Osteocyte (in vitro differentiated cells): ENCODE results near the gene MAPKAPK3. TPM values are rescaled to one million over a fixed set of nuclear protein-coding genes. Genes with fewer than 3 reads are reported as not detected.

Source experiments
- DNase-seq: peaks from one replicate; pipeline ENCODE4 v3.0.0; 2021; ENCODE audit warnings: mixed read lengths; ENCODE audit not compliant: unreplicated experiment; ENCODE audit errors: extremely low spot score
- H3K27ac Mint-ChIP-seq: one replicate; pipeline ENCODE4 v1.8.0; 2021; ENCODE audit warnings: mild to moderate bottlenecking, mixed read lengths; ENCODE audit not compliant: unreplicated experiment
- H3K27me3 Mint-ChIP-seq: one replicate; pipeline ENCODE4 v1.8.0; 2021; ENCODE audit warnings: mixed read lengths; ENCODE audit not compliant: unreplicated experiment
- H3K36me3 Mint-ChIP-seq: one replicate; pipeline ENCODE4 v1.8.0; 2021; ENCODE audit warnings: mixed read lengths; ENCODE audit not compliant: unreplicated experiment
- H3K4me1 Mint-ChIP-seq: one replicate; pipeline ENCODE4 v1.8.0; 2021; ENCODE audit warnings: mixed read lengths; ENCODE audit not compliant: unreplicated experiment
- H3K4me3 Mint-ChIP-seq: one replicate; pipeline ENCODE4 v1.8.0; 2021; ENCODE audit warnings: mild to moderate bottlenecking, moderate library complexity, mixed read lengths; ENCODE audit not compliant: unreplicated experiment
- H3K9me3 Mint-ChIP-seq: one replicate; pipeline ENCODE4 v1.8.0; 2021; ENCODE audit warnings: mixed read lengths; ENCODE audit not compliant: unreplicated experiment
- microRNA-seq: library from miRNA; unstranded; fragments of <30 nt; microRNA quantifications from one replicate; pipeline ENCODE4 v1.1.0, GENCODE V29; 2020; ENCODE audit not compliant: unreplicated experiment
- total RNA-seq: library from RNA; stranded (reverse); gene quantifications from 2 replicates; pipeline ENCODE4 v1.2.1, GENCODE V29; 2021
- TF ChIP-seq, protein P1 (sequence below): fragments of 200-600 bp; sonication (generic); IDR thresholded peaks from 2 replicates; pipeline ENCODE4 v1.5.0; 2021; ENCODE audit warnings: antibody characterized with exemption, mild to moderate bottlenecking, moderate library complexity

Gene MAPKAPK3
- total RNA-seq, 1 donor from 2014 or later, result 24.8 TPM

DNA sequence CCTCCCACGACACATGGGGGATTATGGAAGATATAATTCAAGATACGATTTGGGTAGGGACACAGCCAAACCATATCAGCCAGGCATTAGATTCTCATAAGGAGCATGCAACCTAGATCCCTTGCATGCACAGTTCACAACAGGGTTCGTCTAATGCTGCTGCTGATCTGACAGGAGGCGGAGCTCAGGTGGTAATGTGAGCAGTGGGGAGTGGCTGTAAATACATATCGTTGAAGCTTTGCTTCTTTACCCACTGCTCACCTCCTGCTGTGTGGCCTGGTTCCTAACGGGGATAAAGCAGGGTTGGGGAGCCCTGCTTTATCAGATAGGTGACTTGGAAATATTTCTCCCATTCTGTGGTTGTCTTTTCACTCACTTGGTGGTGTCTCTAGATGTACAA, 72.6 kb downstream of the MAPKAPK3 start:
- TF ChIP-seq, protein P1, sequence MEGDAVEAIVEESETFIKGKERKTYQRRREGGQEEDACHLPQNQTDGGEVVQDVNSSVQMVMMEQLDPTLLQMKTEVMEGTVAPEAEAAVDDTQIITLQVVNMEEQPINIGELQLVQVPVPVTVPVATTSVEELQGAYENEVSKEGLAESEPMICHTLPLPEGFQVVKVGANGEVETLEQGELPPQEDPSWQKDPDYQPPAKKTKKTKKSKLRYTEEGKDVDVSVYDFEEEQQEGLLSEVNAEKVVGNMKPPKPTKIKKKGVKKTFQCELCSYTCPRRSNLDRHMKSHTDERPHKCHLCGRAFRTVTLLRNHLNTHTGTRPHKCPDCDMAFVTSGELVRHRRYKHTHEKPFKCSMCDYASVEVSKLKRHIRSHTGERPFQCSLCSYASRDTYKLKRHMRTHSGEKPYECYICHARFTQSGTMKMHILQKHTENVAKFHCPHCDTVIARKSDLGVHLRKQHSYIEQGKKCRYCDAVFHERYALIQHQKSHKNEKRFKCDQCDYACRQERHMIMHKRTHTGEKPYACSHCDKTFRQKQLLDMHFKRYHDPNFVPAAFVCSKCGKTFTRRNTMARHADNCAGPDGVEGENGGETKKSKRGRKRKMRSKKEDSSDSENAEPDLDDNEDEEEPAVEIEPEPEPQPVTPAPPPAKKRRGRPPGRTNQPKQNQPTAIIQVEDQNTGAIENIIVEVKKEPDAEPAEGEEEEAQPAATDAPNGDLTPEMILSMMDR, result no peak
- Mint-ChIP-seq H3K4me3 (no peak overlapping the region), H3K9me3 (no peaks in the 10 kb centered on the region), H3K4me1 (no peaks in the 10 kb centered on the region), H3K27ac (no peak overlapping the region), H3K36me3 (no peaks in the 10 kb centered on the region), H3K27me3 (peaks cover 28% of the 10 kb centered on the region)
- no peak for DNase-seq

DNA sequence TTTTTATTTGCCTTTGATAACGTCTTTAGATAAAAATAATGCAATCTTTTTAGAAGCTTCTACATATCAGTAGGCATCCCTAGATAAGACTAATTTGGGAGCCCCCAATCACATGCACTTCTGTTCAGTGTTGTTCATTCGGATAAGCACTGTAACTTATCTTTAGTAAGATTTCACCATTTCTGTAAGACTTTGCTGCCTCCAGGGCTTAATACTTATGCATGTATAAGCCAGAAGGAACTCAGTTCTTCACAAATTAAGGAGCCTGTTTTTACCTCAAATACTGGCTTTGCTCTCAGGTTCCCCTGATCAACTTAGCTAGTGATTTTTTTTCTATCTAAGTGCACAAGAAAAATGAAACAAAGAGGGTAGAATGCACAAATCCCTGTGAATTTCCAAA, 78.1 kb downstream of the MAPKAPK3 start:
- Mint-ChIP-seq H3K9me3 (peaks cover 12% of the 10 kb centered on the region), H3K4me1 (no peaks in the 10 kb centered on the region), H3K27me3 (peaks cover 16% of the 10 kb centered on the region), H3K27ac (no peak overlapping the region), H3K36me3 (no peaks in the 10 kb centered on the region), H3K4me3 (no peak overlapping the region)
- TF ChIP-seq, protein P1, result no peak
- no peak for DNase-seq

DNA sequence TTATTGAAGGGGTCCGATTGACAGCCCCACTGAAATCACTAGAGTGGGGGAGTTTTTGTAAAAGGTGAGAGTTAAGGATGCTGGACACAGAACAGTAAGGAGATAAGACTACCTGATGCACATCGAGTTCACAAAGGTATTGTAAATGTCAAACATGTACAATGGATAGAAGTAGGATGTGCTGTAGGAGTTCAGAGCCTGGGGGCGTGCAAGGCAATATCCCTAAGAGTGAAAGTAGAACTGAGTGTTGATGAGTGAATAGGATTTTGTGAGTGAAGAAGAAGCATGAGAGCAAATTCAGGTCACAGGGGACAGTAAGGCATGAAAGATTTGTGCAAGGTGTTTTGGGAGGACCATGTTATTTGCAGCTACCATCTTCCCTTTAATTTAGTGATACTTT, 79.3 kb downstream of the MAPKAPK3 start:
- no peak overlapping the region for H3K4me3 Mint-ChIP-seq
- no peaks in the 10 kb centered on the region for H3K36me3 Mint-ChIP-seq
- no peak overlapping the region for H3K27ac Mint-ChIP-seq
- TF ChIP-seq, protein P1, result no peak
- DNase-seq, result no peak
- peaks cover 15% of the 10 kb centered on the region for H3K27me3 Mint-ChIP-seq
- no peaks in the 10 kb centered on the region for H3K4me1 Mint-ChIP-seq
- peaks cover 12% of the 10 kb centered on the region for H3K9me3 Mint-ChIP-seq

DNA sequence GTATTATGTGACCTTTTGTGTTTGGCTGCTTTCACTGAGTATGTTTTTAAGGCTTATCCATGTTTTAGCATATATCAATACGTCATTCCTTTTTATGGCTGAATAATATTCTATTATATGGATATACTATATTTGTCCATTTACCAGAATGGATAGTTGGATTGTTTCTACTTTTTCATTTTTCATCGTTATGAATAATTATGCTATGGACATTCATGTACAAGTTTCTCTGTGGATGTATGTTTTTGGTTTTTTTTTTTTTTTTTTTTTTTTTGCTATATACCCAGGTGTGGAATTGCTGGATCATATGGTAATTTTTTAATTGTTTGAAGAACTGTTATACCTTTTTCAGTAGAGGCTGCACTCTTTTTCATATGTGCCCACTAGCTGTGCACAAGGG, 81.3 kb downstream of the MAPKAPK3 start:
- Mint-ChIP-seq H3K4me3 (no peak overlapping the region), H3K9me3 (peaks cover 12% of the 10 kb centered on the region)
- TF ChIP-seq, protein P1, result no peak

More for the DNA sequence above, 81.3 kb downstream of the MAPKAPK3 start:
- H3K27ac Mint-ChIP-seq, result no peak overlapping the region
- no peaks in the 10 kb centered on the region for H3K36me3 Mint-ChIP-seq
- no peak for DNase-seq
- H3K27me3 Mint-ChIP-seq, result peaks cover 12% of the 10 kb centered on the region
- H3K4me1 Mint-ChIP-seq, result no peaks in the 10 kb centered on the region

Small RNAs within 50 kb of the gene (microRNA-seq; reads per million reads assigned to microRNA genes)
- 12.6 reads per million, percentile 19 among the genes with 10 or more reads in this experiment for gene MIR4787

Other genes with a start within 250 kb of the MAPKAPK3 start
- 0.13 and 0.27 TPM in 2 replicates for gene CACNA2D2, start 113.5 kb upstream of the MAPKAPK3 start, total RNA-seq
- 2.2 and 3.9 TPM in 2 replicates for gene C3orf18, start 49.4 kb upstream of the MAPKAPK3 start, total RNA-seq
- gene HEMK1, start 47.6 kb upstream of the MAPKAPK3 start, total RNA-seq, result 19.9 and 23.1 TPM in 2 replicates
- gene CISH, start 5.4 kb upstream of the MAPKAPK3 start, total RNA-seq, result 1.7 and 2.4 TPM in 2 replicates
- 0.24 and 0.34 TPM in 2 replicates for gene DOCK3, start 57.8 kb downstream of the MAPKAPK3 start, total RNA-seq